HG03378 (cell line): ENCODE measurements around the gene SETD3.
"Not testable (repeated sequence)": the region's sequence is repeated elsewhere in the genome, so short reads cannot be mapped to it uniquely, and the experiment has no call there.

Experiments
- ATAC-seq: cut with Tn5 transposase; IDR thresholded peaks from one replicate; pipeline ENCODE4 v1.9.1; 2021; ENCODE audit warnings: mild to moderate bottlenecking, moderate library complexity; ENCODE audit not compliant: unreplicated experiment

SETD3 gene

GRCh38 chr14:99363616-99364290, 116.9 kb downstream of the SETD3 start:
- ATAC-seq, result no peak

GRCh38 chr14:99363051-99363450, 117.6 kb downstream of the SETD3 start:
- ATAC-seq, result no peak

GRCh38 chr14:99361596-99362215, 119.0 kb downstream of the SETD3 start:
- no peak for ATAC-seq

GRCh38 chr14:99360774-99361595, 119.7 kb downstream of the SETD3 start:
- no peak for ATAC-seq

- ATAC-seq, result no peak
These were observed 120.8 kb downstream of the SETD3 start for GRCh38 chr14:99359906-99360305.

- ATAC-seq, result no peak
These were observed 122.7 kb downstream of the SETD3 start for GRCh38 chr14:99357916-99358390.

- no peak for ATAC-seq
These were observed 123.3 kb downstream of the SETD3 start for GRCh38 chr14:99357151-99357915.

GRCh38 chr14:99356031-99356608, 124.5 kb downstream of the SETD3 start:
- ATAC-seq, result no peak

- ATAC-seq, result no peak
These were observed 126.3 kb downstream of the SETD3 start for GRCh38 chr14:99354166-99354875.

GRCh38 chr14:99352688-99353280, 127.9 kb downstream of the SETD3 start:
- ATAC-seq, result no peak

GRCh38 chr14:99351166-99352007, 129.3 kb downstream of the SETD3 start:
- ATAC-seq, result no peak

- ATAC-seq, result no peak
These were observed 129.9 kb downstream of the SETD3 start for GRCh38 chr14:99350751-99351150.

- ATAC-seq, result no peak
These were observed 130.8 kb downstream of the SETD3 start for GRCh38 chr14:99349721-99350495.

GRCh38 chr14:99348816-99349614, 131.6 kb downstream of the SETD3 start:
- ATAC-seq, result no peak

- not testable (repeated sequence) for ATAC-seq
These were observed 132.4 kb downstream of the SETD3 start for GRCh38 chr14:99348231-99348630.
